Fibroblast of lung (primary cell): ENCODE data around the gene USP17L17. TPM values are rescaled to one million over a fixed set of nuclear protein-coding genes. Genes with fewer than 3 reads are reported as not detected.
"Not testable (repeated sequence)": the region's sequence is repeated elsewhere in the genome, so short reads cannot be mapped to it uniquely, and the experiment has no call there.

Experiments
- DNase-seq, 2 donors: peaks; one replicate each; pipeline versions ENCODE4 v3.0.0 to v3.0.0-alpha.2; 2010; ENCODE audit warnings: low read depth in 2 of 2
- H2AFZ ChIP-seq: 2 replicates; pipeline ENCODE4 v1.5.1; 2012; ENCODE audit warnings: low read length, control low read depth, inconsistent platforms
- H3K27ac ChIP-seq: 2 replicates; pipeline ENCODE4 v1.5.1; 2011; ENCODE audit warnings: low read length, control low read depth; ENCODE audit not compliant: insufficient read depth
- H3K27me3 ChIP-seq: 2 replicates; pipeline ENCODE4 v1.5.1; 2011; ENCODE audit warnings: mild to moderate bottlenecking, low read length; ENCODE audit not compliant: control insufficient read depth, insufficient read depth
- H3K36me3 ChIP-seq: 2 replicates; pipeline ENCODE4 v1.5.1; 2011; ENCODE audit warnings: low read length; ENCODE audit not compliant: control insufficient read depth, insufficient read depth
- H3K4me1 ChIP-seq: 2 replicates; pipeline ENCODE4 v1.5.1; 2011; ENCODE audit warnings: low read length; ENCODE audit not compliant: control insufficient read depth, insufficient read depth; ENCODE audit errors: extremely low read depth
- H3K4me2 ChIP-seq: 2 replicates; pipeline ENCODE4 v1.5.1; 2011; ENCODE audit warnings: low read length, control low read depth; ENCODE audit not compliant: insufficient read depth; ENCODE audit errors: extremely low read depth
- H3K4me3 ChIP-seq, 4 experiments: fragments of 200-600 bp in 1 of 4; sonication (generic) in 1 of 4; replicated peaks in 1 of 4; 2 replicates each; pipeline ENCODE4 v1.5.1; 2011 to 2016; ENCODE audit warnings: low read length in 4 of 4, low read depth in 3 of 4, mild to moderate bottlenecking in 3 of 4, control low read depth in 2 of 4, inconsistent platforms in 1 of 4, mixed read lengths in 1 of 4; ENCODE audit not compliant: insufficient read depth in 1 of 4; ENCODE audit errors: control extremely low read depth in 1 of 4
- H3K79me2 ChIP-seq: 2 replicates; pipeline ENCODE4 v1.5.1; 2012; ENCODE audit warnings: mild to moderate bottlenecking, low read length, inconsistent platforms; ENCODE audit not compliant: control insufficient read depth, insufficient read depth
- H3K9ac ChIP-seq: 2 replicates; pipeline ENCODE4 v1.5.1; 2011; ENCODE audit warnings: mild to moderate bottlenecking, low read length, control low read depth; ENCODE audit not compliant: insufficient read depth
- H3K9me3 ChIP-seq: 2 replicates; pipeline ENCODE4 v1.5.1; 2012; ENCODE audit warnings: low read depth, low read length; ENCODE audit not compliant: control insufficient read depth, insufficient read depth
- H4K20me1 ChIP-seq: 2 replicates; pipeline ENCODE4 v1.5.1; 2011; ENCODE audit warnings: low read length; ENCODE audit not compliant: control insufficient read depth, insufficient read depth; ENCODE audit errors: extremely low read depth
- polyA minus RNA-seq: library from RNA; depleted of rRNA, polyadenylated mRNA; stranded (reverse); fragments of >200 nt; gene quantifications from 2 replicates; pipeline ENCODE4 v1.2.3, GENCODE V29; 2011; ENCODE audit warnings: low replicate concordance
- polyA plus RNA-seq, 2 donors: library from polyadenylated mRNA; depleted of rRNA in 1 of 2; stranded (reverse) in 1 of 2; unstranded in 1 of 2; fragments of >200 nt; gene quantifications; 2 replicates each; pipeline ENCODE4 v1.2.1, GENCODE V29; 2011 to 2012; ENCODE audit warnings: missing spikeins in 1 of 2
- total RNA-seq: library from RNA; depleted of rRNA; stranded (reverse); fragments of >200 nt; gene quantifications from 2 replicates; pipeline ENCODE4 v1.2.1, GENCODE V29; 2014

USP17L17 gene, protein sequence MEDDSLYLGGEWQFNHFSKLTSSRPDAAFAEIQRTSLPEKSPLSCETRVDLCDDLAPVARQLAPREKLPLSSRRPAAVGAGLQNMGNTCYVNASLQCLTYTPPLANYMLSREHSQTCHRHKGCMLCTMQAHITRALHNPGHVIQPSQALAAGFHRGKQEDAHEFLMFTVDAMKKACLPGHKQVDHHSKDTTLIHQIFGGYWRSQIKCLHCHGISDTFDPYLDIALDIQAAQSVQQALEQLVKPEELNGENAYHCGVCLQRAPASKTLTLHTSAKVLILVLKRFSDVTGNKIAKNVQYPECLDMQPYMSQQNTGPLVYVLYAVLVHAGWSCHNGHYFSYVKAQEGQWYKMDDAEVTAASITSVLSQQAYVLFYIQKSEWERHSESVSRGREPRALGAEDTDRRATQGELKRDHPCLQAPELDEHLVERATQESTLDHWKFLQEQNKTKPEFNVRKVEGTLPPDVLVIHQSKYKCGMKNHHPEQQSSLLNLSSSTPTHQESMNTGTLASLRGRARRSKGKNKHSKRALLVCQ
- total RNA-seq (not detected in 2 replicates), polyA plus RNA-seq (not detected in 2 replicates), polyA minus RNA-seq (not detected in 2 replicates)
- not detected in 2 replicates for polyA plus RNA-seq (2012)

- not testable (repeated sequence) for H3K9me3 ChIP-seq, H3K79me2 ChIP-seq, H4K20me1 ChIP-seq
Observed at GRCh38 chr4:9243579-9243978, at the start of gene USP17L17. Gene USP17L17 (plus strand): TSS chr4:9243879. CDS start chr4:9243879, 0 bp downstream.

GRCh38 chr4:9210357-9210756 is 33.3 kb upstream of the USP17L17 start, which contains the start of gene USP17L10:
Gene USP17L10 (plus strand): TSS chr4:9210657. CDS start chr4:9210657, 0 bp downstream.
- not testable (repeated sequence) for H3K27me3 ChIP-seq, H3K9ac ChIP-seq, H3K9me3 ChIP-seq, H3K4me1 ChIP-seq, H4K20me1 ChIP-seq, H3K27ac ChIP-seq, H3K4me3 ChIP-seq, DNase-seq, H2AFZ ChIP-seq, H3K79me2 ChIP-seq, H3K36me3 ChIP-seq, H3K4me2 ChIP-seq

More at GRCh38 chr4:9243579-9243978, at the start of gene USP17L17:
- not testable (repeated sequence) for H3K4me2 ChIP-seq, H3K4me1 ChIP-seq, H3K9ac ChIP-seq, DNase-seq, H3K4me3 ChIP-seq, H3K36me3 ChIP-seq, H2AFZ ChIP-seq, H3K27me3 ChIP-seq, H3K27ac ChIP-seq

GRCh38 chr4:9214701-9215100 is 29.0 kb upstream of the USP17L17 start:
- H3K27me3 ChIP-seq, H3K4me3 ChIP-seq, H3K4me2 ChIP-seq, H3K9ac ChIP-seq, H2AFZ ChIP-seq, H4K20me1 ChIP-seq, H3K79me2 ChIP-seq, H3K27ac ChIP-seq, DNase-seq, H3K36me3 ChIP-seq, H3K4me1 ChIP-seq, H3K9me3 ChIP-seq: not testable (repeated sequence)

DNA sequence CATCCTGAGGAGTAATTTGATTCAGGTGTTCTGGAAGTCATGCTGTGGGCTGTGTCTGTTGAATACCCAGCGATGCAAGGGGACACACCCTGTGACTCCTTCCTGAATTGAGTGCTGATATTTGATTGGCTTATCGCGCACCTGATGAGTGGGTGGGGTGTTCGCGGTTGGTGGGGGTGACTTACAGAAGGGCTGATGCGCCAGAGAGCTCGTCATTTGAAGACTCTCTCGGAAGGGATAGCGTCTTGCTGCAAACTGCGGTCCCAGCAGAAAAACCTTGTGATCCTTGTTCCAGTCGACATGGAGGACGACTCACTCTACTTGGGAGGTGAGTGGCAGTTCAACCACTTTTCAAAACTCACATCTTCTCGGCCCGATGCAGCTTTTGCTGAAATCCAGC is 28.6 kb upstream of the USP17L17 start, which contains the start of gene USP17L11:
TSS of gene USP17L11 (plus strand) at position 301 of the 400 bp plus-strand sequence. CDS start at position 301, 0 bp downstream.
- not testable (repeated sequence) for H3K4me1 ChIP-seq, H4K20me1 ChIP-seq, H3K4me2 ChIP-seq, H3K27ac ChIP-seq, DNase-seq, H3K9ac ChIP-seq, H3K4me3 ChIP-seq, H3K36me3 ChIP-seq, H3K9me3 ChIP-seq, H3K27me3 ChIP-seq, H3K79me2 ChIP-seq, H2AFZ ChIP-seq

GRCh38 chr4:9219852-9220251 is 23.8 kb upstream of the USP17L17 start, which contains the start of gene USP17L12:
Gene USP17L12 (plus strand): TSS chr4:9220152. CDS start chr4:9220152, 0 bp downstream.
- H3K9me3 ChIP-seq, H4K20me1 ChIP-seq, H3K4me3 ChIP-seq, H3K79me2 ChIP-seq, H3K36me3 ChIP-seq, H3K4me1 ChIP-seq, H3K27ac ChIP-seq, H3K4me2 ChIP-seq, H3K27me3 ChIP-seq, DNase-seq, H3K9ac ChIP-seq, H2AFZ ChIP-seq: not testable (repeated sequence)

DNA sequence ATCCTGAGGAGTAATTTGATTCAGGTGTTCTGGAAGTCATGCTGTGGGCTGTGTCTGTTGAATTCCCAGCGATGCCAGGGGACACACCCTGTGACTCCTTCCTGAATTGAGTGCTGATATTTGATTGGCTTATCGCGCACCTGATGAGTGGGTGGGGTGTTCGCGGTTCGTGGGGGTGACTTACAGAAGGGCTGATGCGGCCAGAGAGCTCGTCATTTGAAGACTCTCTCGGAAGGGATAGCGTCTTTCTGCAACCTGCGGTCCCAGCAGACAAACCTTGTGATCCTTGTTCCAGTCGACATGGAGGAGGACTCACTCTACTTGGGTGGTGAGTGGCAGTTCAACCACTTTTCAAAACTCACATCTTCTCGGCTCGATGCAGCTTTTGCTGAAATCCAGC is 19.1 kb upstream of the USP17L17 start, which contains the start of gene USP17L13:
TSS of gene USP17L13 (plus strand) at position 301 of the 400 bp plus-strand sequence. CDS start at position 301, 0 bp downstream.
- H3K27ac ChIP-seq, H3K27me3 ChIP-seq, H3K36me3 ChIP-seq, H3K9me3 ChIP-seq, H3K4me1 ChIP-seq, H3K4me2 ChIP-seq, H3K79me2 ChIP-seq, H3K4me3 ChIP-seq, H4K20me1 ChIP-seq, H3K9ac ChIP-seq, H2AFZ ChIP-seq, DNase-seq: not testable (repeated sequence)
